ENCODE results near the gene SPCS3. TPM values are rescaled to one million over a fixed set of nuclear protein-coding genes. Genes with fewer than 3 reads are reported as not detected.
"Not testable (repeated sequence)": the region's sequence is repeated elsewhere in the genome, so short reads cannot be mapped to it uniquely, and the experiment has no call there.

The SPCS3 gene
- total RNA-seq, 2 experiments from 2014 or later, result 146 TPM

- Mint-ChIP-seq H3K4me1 (peaks cover 1% of the 10 kb centered on the region), H3K36me3 (no peaks in the 10 kb centered on the region), H3K4me3 (no peak overlapping the region), H3K27ac (no peak overlapping the region), H3K27me3 (peaks cover 2% of the 10 kb centered on the region), H3K9me3 (peaks cover 12% of the 10 kb centered on the region)
- no peak for DNase-seq
- no peak for ATAC-seq (ENCODE audit: low read depth)
- POLR2A ChIA-PET, result no interaction called here
Measured at GRCh38 chr4:176342384-176342783, 22.6 kb downstream of the SPCS3 start.

- Mint-ChIP-seq H3K36me3 (no peaks in the 10 kb centered on the region), H3K9me3 (peaks cover 12% of the 10 kb centered on the region), H3K27ac (no peak overlapping the region), H3K27me3 (peaks cover 2% of the 10 kb centered on the region), H3K4me1 (peaks cover 1% of the 10 kb centered on the region), H3K4me3 (no peak overlapping the region)
- no peak for DNase-seq
- POLR2A ChIA-PET, result no interaction called here
- ATAC-seq (ENCODE audit: low read depth), result no peak
Measured at GRCh38 chr4:176343286-176343685, 23.5 kb downstream of the SPCS3 start.

GRCh38 chr4:176345346-176345745 is 25.6 kb downstream of the SPCS3 start:
- POLR2A ChIA-PET; H3K4me1 Mint-ChIP-seq; H3K27me3 Mint-ChIP-seq; H3K27ac Mint-ChIP-seq; H3K4me3 Mint-ChIP-seq; DNase-seq; ATAC-seq (ENCODE audit: low read depth); H3K36me3 Mint-ChIP-seq: not testable (repeated sequence)
- H3K9me3 Mint-ChIP-seq, result peaks cover 14% of the 10 kb centered on the region

- H3K27me3 Mint-ChIP-seq; H3K4me1 Mint-ChIP-seq; H3K27ac Mint-ChIP-seq; H3K36me3 Mint-ChIP-seq; ATAC-seq (ENCODE audit: low read depth); POLR2A ChIA-PET; DNase-seq; H3K4me3 Mint-ChIP-seq: not testable (repeated sequence)
- H3K9me3 Mint-ChIP-seq, result peaks cover 14% of the 10 kb centered on the region
Measured at GRCh38 chr4:176346836-176347235, 27.1 kb downstream of the SPCS3 start.

GRCh38 chr4:176350671-176351070 is 30.9 kb downstream of the SPCS3 start:
- Mint-ChIP-seq H3K4me3 (no peak overlapping the region), H3K36me3 (no peaks in the 10 kb centered on the region), H3K27me3 (peaks cover 1% of the 10 kb centered on the region), H3K9me3 (peaks cover 4% of the 10 kb centered on the region), H3K4me1 (no peaks in the 10 kb centered on the region), H3K27ac (no peak overlapping the region)
- no peak for DNase-seq
- POLR2A ChIA-PET, result no interaction called here
- no peak for ATAC-seq (ENCODE audit: low read depth)

- POLR2A ChIA-PET, result no interaction called here
- Mint-ChIP-seq H3K27ac (no peak overlapping the region), H3K4me3 (no peak overlapping the region), H3K4me1 (no peaks in the 10 kb centered on the region), H3K27me3 (no peaks in the 10 kb centered on the region), H3K36me3 (no peaks in the 10 kb centered on the region), H3K9me3 (peaks cover 1% of the 10 kb centered on the region)
- DNase-seq, result no peak
- no peak for ATAC-seq (ENCODE audit: low read depth)
Measured at GRCh38 chr4:176354884-176355283, 35.1 kb downstream of the SPCS3 start.

GRCh38 chr4:176357359-176358082 is 37.8 kb downstream of the SPCS3 start:
- DNase-seq (no peak), ATAC-seq (ENCODE audit: low read depth) (no peak)
- Mint-ChIP-seq H3K36me3 (no peaks in the 10 kb centered on the region), H3K4me3 (no peak overlapping the region), H3K4me1 (no peaks in the 10 kb centered on the region), H3K9me3 (peaks cover 1% of the 10 kb centered on the region), H3K27me3 (no peaks in the 10 kb centered on the region), H3K27ac (no peak overlapping the region)
- POLR2A ChIA-PET, result no interaction called here

GRCh38 chr4:176358083-176358469 is 38.3 kb downstream of the SPCS3 start:
- DNase-seq (no peak), ATAC-seq (ENCODE audit: low read depth) (no peak)
- H3K27me3 Mint-ChIP-seq, result no peaks in the 10 kb centered on the region
- H3K27ac Mint-ChIP-seq, result no peak overlapping the region
- peaks cover 1% of the 10 kb centered on the region for H3K9me3 Mint-ChIP-seq
- no peak overlapping the region for H3K4me3 Mint-ChIP-seq
- POLR2A ChIA-PET, result no interaction called here
- H3K36me3 Mint-ChIP-seq, result no peaks in the 10 kb centered on the region
- H3K4me1 Mint-ChIP-seq, result no peaks in the 10 kb centered on the region

GRCh38 chr4:176359590-176359989 is 39.8 kb downstream of the SPCS3 start:
- no peak for ATAC-seq (ENCODE audit: low read depth)
- Mint-ChIP-seq H3K27ac (no peak overlapping the region), H3K4me1 (no peaks in the 10 kb centered on the region), H3K36me3 (no peaks in the 10 kb centered on the region), H3K9me3 (no peaks in the 10 kb centered on the region), H3K27me3 (no peaks in the 10 kb centered on the region), H3K4me3 (no peak overlapping the region)
- no peak for DNase-seq
- POLR2A ChIA-PET, result no interaction called here

- ATAC-seq (ENCODE audit: low read depth) (no peak), DNase-seq (no peak)
- peaks cover 3% of the 10 kb centered on the region for H3K27me3 Mint-ChIP-seq
- no peaks in the 10 kb centered on the region for H3K4me1 Mint-ChIP-seq
- no peaks in the 10 kb centered on the region for H3K36me3 Mint-ChIP-seq
- H3K27ac Mint-ChIP-seq, result no peak overlapping the region
- POLR2A ChIA-PET, result no interaction called here
- no peaks in the 10 kb centered on the region for H3K9me3 Mint-ChIP-seq
- H3K4me3 Mint-ChIP-seq, result no peak overlapping the region
Measured at GRCh38 chr4:176360446-176360845, 40.7 kb downstream of the SPCS3 start.

- H3K4me3 Mint-ChIP-seq, result no peak overlapping the region
- no peak for DNase-seq
- peaks cover 3% of the 10 kb centered on the region for H3K27me3 Mint-ChIP-seq
- H3K4me1 Mint-ChIP-seq, result no peaks in the 10 kb centered on the region
- no peaks in the 10 kb centered on the region for H3K36me3 Mint-ChIP-seq
- POLR2A ChIA-PET, result no interaction called here
- no peak for ATAC-seq (ENCODE audit: low read depth)
- H3K9me3 Mint-ChIP-seq, result peaks cover 1% of the 10 kb centered on the region
- no peak overlapping the region for H3K27ac Mint-ChIP-seq
Measured at GRCh38 chr4:176363072-176363471, 43.3 kb downstream of the SPCS3 start.

- POLR2A ChIA-PET, result no interaction called here
Measured at GRCh38 chr4:176367771-176368465, 48.2 kb downstream of the SPCS3 start.

GRCh38 chr4:176376032-176376614 is 56.4 kb downstream of the SPCS3 start:
- ATAC-seq (ENCODE audit: low read depth), result no peak
- H3K4me1 Mint-ChIP-seq, result peaks cover 3% of the 10 kb centered on the region
- POLR2A ChIA-PET, result no interaction called here

More at GRCh38 chr4:176367771-176368465, 48.2 kb downstream of the SPCS3 start:
- no peak for DNase-seq
- no peak overlapping the region for H3K4me3 Mint-ChIP-seq
- H3K36me3 Mint-ChIP-seq, result no peaks in the 10 kb centered on the region
- peaks cover 1% of the 10 kb centered on the region for H3K9me3 Mint-ChIP-seq
- H3K4me1 Mint-ChIP-seq, result no peaks in the 10 kb centered on the region
- no peak for ATAC-seq (ENCODE audit: low read depth)
- peaks cover 3% of the 10 kb centered on the region for H3K27me3 Mint-ChIP-seq
- H3K27ac Mint-ChIP-seq, result no peak overlapping the region

GRCh38 chr4:176377780-176378179 is 58.0 kb downstream of the SPCS3 start:
- Mint-ChIP-seq H3K4me1 (peaks cover 3% of the 10 kb centered on the region), H3K27me3 (peaks cover 4% of the 10 kb centered on the region), H3K9me3 (no peaks in the 10 kb centered on the region), H3K36me3 (no peaks in the 10 kb centered on the region), H3K27ac (no peak overlapping the region), H3K4me3 (no peak overlapping the region)
- DNase-seq (no peak), ATAC-seq (ENCODE audit: low read depth) (no peak)
- POLR2A ChIA-PET, result no interaction called here

More at GRCh38 chr4:176376032-176376614, 56.4 kb downstream of the SPCS3 start:
- Mint-ChIP-seq H3K27me3 (peaks cover 2% of the 10 kb centered on the region), H3K27ac (no peak overlapping the region), H3K9me3 (no peaks in the 10 kb centered on the region), H3K4me3 (no peak overlapping the region), H3K36me3 (no peaks in the 10 kb centered on the region)
- DNase-seq, result no peak

Data from activated naive CD8-positive, alpha-beta T cell treated with anti-CD3 and anti-CD28 coated beads, Interleukin-2, amount 10 ng/mL, durations not matched to agents 7 days and 5 days (primary cell).